ENCODE results near the gene CALML4.
"Not testable (repeated sequence)": the region's sequence is repeated elsewhere in the genome, so short reads cannot be mapped to it uniquely, and the experiment has no call there.

The CALML4 gene

DNA sequence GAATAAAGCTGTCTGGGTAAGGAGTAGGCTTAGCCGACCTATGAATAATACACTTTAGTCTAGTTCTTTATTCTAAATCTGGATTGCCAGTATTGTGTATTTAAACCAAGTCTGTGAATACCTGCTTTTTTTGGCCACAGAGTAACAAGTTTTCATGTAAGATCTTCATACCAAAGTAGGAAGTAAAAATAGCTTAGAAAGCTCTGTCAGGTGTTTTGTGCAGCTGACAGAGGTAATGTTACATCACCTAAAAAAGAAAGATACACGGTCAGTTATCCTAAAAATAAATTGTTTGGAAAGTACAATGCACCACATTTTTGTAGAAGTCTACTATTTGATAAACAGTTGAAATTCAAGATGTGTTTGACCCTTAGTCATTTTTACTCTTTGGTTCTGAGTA lies 16.5 kb downstream of the CALML4 start:
- DNase-seq, result no peak

DNA sequence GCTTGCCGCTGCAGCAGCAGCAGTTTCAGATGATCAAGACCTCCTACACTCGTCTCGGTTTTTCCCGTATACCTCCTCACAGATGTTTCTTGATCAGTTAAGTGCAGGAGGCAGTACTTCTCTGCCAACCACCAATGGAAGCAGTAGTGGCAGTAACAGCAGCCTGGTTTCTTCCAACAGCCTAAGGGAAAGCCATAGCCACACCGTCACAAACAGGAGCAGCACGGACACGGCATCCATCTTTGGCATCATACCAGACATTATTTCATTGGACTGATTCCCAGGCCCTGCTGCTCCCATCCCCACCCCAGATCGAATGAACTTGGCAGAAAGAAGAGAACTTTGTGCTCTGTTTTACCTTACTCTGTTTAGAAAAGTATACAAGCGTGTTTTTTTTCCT lies 17.6 kb downstream of the CALML4 start:
- DNase-seq, result no peak

- no peak for DNase-seq
These were observed 18.3 kb downstream of the CALML4 start for GRCh38 chr15:68186671-68187397.

DNA sequence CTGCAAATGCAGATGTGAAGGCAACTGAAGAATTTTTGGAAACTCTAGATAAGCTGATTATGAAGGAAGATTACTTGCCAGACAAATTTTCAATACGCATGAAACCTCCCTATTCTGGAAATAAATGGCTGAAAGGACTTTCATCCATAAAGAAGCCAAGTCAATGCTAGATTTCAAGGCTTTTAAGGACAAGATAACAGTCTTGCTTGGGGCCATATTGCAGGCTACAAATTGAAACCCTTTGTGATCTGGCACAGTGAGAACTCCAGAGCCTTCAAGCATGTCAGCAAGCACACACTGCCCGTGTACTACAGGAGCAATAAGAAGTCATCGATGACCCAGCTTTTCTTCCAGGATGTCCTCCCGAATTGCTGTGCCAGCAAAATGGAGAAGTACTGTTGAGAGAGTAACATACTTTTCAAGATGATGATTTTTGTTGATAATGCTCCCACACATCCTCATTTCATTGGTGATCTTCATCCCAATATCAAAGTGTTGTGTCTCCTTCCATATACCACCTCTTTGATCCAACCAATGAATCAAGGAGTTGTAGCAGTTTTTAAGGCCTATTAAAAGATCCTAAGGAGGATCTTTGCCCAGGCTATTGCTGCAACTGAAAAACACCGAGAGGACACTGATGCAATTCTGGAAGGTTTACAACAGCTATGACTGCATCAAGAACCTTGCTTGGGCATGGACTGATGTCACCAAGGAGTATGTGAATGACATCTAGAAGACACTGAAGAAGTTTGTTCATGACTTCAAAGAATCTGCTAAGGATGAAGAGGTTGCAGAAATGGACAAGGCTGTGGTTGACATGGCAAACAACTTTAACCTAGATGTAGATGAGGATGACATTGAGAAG lies 20.3 kb downstream of the CALML4 start:
- no peak for DNase-seq

GRCh38 chr15:68183616-68184315 lies 21.4 kb downstream of the CALML4 start:
- no peak for DNase-seq

DNA sequence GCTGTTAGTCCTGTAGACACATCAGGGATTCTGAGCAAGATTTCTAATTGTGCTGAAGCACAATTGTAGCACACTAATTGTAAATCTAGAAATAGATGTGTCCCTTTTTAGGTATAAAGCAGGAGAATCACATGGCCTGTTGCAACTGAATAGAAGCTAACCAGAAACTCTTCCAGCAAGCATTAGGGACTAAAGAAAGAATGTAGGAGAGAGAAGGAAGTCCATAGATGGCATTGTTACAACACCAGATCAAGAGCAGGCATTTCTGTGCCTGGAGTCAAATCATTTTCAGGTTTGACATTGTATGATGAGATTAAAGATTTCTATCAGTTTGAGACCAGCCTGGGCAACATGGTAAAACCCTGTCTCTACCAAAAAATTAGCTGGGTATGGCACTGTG lies 27.4 kb downstream of the CALML4 start:
- DNase-seq, result no peak

- DNase-seq, result no peak
These were observed 28.5 kb downstream of the CALML4 start for GRCh38 chr15:68176601-68177000.

GRCh38 chr15:68175526-68175925 lies 29.6 kb downstream of the CALML4 start:
- DNase-seq, result no peak

DNA sequence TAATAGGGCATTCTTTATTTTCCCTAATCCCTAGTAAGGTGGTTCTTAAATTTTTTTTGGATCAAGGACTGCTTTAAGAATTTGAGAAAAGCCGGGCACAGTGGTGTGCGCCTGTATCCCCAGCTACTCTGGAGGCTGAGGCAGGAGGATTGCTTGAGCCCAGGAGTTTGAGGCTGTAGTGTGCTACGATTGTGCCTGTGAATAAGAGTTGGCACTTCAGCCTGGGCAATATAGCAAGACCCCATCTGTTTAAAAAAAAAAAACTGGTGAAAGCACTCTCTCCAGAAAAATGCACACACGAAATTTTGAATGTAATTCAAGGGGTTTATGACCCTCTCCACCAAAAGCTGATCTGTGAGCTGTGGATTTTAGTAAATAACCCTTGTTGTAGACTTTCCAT lies 32.0 kb downstream of the CALML4 start:
- DNase-seq, result no peak

GRCh38 chr15:68172037-68172436 lies 33.1 kb downstream of the CALML4 start:
- DNase-seq, result not testable (repeated sequence)

GRCh38 chr15:68166847-68167246 lies 38.3 kb downstream of the CALML4 start:
- DNase-seq, result no peak

- no peak for DNase-seq
These were observed 41.9 kb downstream of the CALML4 start for GRCh38 chr15:68163191-68163590.

- no peak for DNase-seq
These were observed 47.0 kb downstream of the CALML4 start for GRCh38 chr15:68158046-68158628.

GRCh38 chr15:68157074-68157473 lies 48.1 kb downstream of the CALML4 start:
- DNase-seq, result no peak

- peak; percentile 7 to 10 for DNase-seq
These were observed 50.1 kb downstream of the CALML4 start for GRCh38 chr15:68154923-68155559.

DNA sequence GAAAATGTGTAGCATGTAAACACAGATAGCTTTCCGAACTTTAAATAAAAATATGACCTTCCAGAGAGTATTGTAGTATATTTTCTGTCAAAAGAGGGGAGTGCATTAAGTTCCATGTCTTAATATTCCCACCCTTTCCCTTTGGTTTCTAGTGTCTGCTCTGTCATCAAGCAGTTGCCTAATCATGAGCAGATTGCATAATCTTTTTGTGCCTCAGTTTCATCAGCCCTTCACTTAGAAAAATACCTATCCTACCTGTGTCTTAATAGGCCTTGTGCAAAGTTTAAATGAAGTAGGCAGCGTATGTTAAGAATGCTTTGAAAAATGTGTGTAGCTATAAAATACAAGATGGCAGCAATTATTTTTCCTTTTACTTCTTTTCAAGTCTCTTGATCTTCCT lies 52.8 kb downstream of the CALML4 start:
- DNase-seq, result no peak

DNA sequence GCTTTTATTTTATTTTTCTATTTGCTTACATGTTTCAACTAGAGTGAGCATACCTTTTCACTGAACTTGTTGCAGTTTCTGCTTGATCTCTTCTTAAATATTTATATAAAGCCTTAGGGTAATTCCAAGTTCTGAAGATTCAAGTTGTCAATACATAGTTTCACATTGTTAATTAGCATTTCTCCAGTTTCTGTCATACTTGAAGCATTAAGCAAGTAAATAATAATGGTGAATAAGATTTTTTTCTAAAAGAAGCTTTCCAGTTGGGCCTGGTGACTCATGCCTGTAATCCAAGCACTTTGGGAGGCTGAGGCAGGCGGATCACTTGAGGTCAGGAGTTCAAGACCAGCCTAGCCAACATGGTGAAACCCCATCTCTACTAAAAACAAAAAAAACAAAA lies 53.9 kb downstream of the CALML4 start:
- DNase-seq, result no peak

GRCh38 chr15:68150187-68150586 lies 54.9 kb downstream of the CALML4 start:
- DNase-seq, result no peak

- no peak for DNase-seq
These were observed 56.1 kb downstream of the CALML4 start for GRCh38 chr15:68149059-68149458.

- DNase-seq, result no peak
These were observed 57.1 kb downstream of the CALML4 start for GRCh38 chr15:68148039-68148438.

DNA sequence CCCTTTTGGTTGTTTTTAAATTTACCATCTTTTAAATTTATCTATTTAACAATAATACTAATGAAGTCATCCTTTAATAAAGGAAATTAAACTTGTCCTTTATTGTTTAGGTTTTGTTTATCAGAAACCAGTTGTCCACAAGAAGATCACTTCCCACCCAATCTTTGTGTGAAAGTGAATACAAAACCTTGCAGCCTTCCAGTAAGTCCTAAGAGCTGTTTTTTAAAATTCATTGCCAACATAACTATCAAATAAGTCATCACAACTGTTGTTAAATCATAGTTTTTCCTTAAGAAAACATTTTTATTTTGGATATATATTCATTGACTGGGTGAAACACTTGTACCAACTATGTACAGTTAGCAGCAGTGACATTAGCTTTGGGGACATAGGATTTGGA lies 59.4 kb downstream of the CALML4 start:
- no peak for DNase-seq

DNA sequence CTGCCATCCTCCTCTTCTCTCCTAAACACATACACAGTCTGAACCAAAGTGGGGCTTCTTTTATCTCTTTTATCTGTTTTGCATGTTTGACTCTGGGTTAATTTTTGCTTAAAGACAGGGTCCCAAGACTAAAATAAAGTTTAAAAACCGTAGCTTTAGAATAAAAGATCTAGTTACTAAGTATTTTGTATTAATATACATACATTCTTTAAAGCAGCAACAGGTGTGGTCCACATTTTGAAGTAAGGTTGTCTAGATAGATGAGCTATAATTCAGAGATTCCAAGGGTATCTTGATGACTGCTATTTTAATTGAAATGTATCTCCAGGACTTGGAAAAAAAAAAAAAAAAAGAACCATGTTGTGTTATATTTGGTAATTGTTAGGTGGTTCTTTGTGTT lies 61.3 kb downstream of the CALML4 start:
- DNase-seq, result no peak

DNA sequence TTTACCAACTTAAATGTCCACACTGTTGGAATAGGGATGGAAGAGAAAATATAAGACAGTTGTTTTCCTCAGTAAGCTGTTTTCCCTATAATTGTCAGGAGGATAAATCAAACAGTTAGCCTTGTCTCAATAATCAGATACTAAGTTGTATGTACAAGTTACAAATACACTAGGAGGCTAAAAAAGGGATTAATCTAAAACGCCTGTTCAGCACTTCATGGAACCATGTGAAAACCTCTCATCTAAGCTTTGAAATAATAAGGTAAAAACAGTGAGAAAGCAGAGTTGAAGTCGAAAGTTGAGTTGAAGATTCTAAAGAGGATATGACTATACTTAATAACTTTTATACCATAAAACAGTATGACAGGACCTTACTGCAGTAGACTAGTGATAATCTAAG lies 62.0 kb downstream of the CALML4 start:
- no peak for DNase-seq
